Effector memory CD4-positive, alpha-beta T cell (primary cell): ENCODE results near the gene TEDC1.

Experiments used
- DNase-seq, 3 donors: peaks; one replicate each; pipeline ENCODE4 v3.0.0-alpha.2; 2020
- H3K27ac ChIP-seq: 2 replicates; pipeline ENCODE4 v1.7.0; 2013; ENCODE audit warnings: mild to moderate bottlenecking, low read length, moderate library complexity; ENCODE audit not compliant: insufficient read depth, poor library complexity, severe bottlenecking
- H3K27me3 ChIP-seq: replicated peaks from 2 replicates; pipeline ENCODE4 v1.7.0; 2013; ENCODE audit warnings: mild to moderate bottlenecking, low read length; ENCODE audit not compliant: insufficient read depth, control insufficient read depth, poor library complexity, severe bottlenecking
- H3K36me3 ChIP-seq: 2 replicates; pipeline ENCODE4 v1.7.0; 2013; ENCODE audit warnings: mild to moderate bottlenecking, low read length, moderate library complexity; ENCODE audit not compliant: control insufficient read depth, insufficient read depth
- H3K4me1 ChIP-seq: 2 replicates; pipeline ENCODE4 v1.7.0; 2013; ENCODE audit warnings: low read length, mild to moderate bottlenecking; ENCODE audit not compliant: control insufficient read depth, insufficient read depth, poor library complexity, severe bottlenecking
- H3K4me3 ChIP-seq: 2 replicates; pipeline ENCODE4 v1.7.0; 2013; ENCODE audit warnings: low read length, low read depth, mild to moderate bottlenecking; ENCODE audit not compliant: insufficient read depth, poor library complexity, severe bottlenecking
- H3K9me3 ChIP-seq: 2 replicates; pipeline ENCODE4 v1.7.0; 2013; ENCODE audit warnings: mild to moderate bottlenecking, low read length, moderate library complexity; ENCODE audit not compliant: control insufficient read depth

The TEDC1 gene

DNA sequence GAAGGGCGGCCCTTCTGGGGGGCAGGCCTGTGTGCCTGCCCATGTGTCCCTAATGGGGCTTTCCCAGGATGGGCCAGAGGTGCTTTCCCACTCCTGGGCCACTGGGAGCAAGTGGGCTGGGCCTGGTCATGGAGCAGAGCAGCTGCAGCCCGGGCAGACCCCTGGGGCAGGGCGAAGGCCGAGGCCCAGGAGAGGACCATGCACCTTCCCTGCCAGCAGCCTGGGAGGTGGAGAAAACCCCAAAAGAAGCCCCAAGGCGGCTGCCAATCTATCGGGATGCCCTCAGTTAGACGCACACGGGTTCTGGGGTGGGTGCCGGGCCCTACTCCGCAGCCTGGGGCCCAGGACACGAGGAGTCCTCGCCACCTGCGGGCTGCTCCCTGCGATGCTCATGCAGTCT lies 32.5 kb upstream of the TEDC1 start:
- no peak for DNase-seq

DNA sequence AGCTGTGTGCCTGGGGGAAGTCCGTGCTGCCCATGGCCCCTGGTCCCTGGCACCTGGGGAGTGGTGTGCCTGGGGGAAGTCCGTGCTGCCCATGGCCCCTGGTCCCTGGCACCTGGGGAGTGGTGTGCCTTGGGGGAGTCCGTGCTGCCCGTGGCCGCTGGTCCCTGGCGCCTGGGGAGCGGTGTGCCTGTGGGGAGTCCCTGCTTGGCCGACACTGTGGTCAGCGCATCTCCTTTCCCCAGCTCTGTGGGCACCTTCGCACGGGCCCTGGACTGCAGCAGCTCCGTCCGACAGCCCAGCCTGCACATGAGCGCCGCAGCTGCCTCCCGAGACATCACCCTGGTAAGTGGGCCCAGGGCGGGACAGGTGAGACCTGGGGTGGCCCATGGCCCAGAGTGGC lies 30.9 kb upstream of the TEDC1 start:
- Histone ChIP-seq H3K27me3 (no peaks in the 10 kb centered on the region), H3K36me3 (peaks cover 38% of the 10 kb centered on the region)
- no peak for DNase-seq

More for the DNA sequence above, 32.5 kb upstream of the TEDC1 start:
- Histone ChIP-seq H3K27ac (no peak overlapping the region), H3K27me3 (no peaks in the 10 kb centered on the region), H3K36me3 (peaks cover 29% of the 10 kb centered on the region), H3K4me1 (no peaks in the 10 kb centered on the region), H3K4me3 (no peak overlapping the region), H3K9me3 (no peaks in the 10 kb centered on the region)

DNA sequence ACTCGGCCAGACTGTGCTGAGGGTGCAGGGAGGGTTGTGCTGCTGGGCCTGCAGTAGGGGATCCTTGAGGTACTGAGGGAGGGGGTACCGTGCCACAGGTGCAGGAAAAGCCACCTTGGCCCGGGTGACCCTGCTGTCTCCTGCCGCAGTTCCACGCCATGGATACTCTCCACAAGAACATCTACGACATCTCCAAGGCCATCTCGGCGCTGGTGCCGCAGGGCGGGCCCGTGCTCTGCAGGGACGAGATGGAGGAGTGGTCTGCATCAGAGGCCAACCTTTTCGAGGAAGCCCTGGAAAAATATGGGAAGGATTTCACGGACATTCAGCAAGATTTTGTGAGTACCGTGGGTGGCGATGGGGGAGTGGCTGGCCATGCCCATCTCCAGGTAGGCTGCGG lies 30.4 kb upstream of the TEDC1 start:
- no peak overlapping the region for H3K4me3 ChIP-seq
- peaks cover 33% of the 10 kb centered on the region for H3K36me3 ChIP-seq
- no peaks in the 10 kb centered on the region for H3K27me3 ChIP-seq
- DNase-seq = no peak
- no peaks in the 10 kb centered on the region for H3K4me1 ChIP-seq
- no peak overlapping the region for H3K27ac ChIP-seq
- no peaks in the 10 kb centered on the region for H3K9me3 ChIP-seq

More for the DNA sequence above, 30.9 kb upstream of the TEDC1 start:
- Histone ChIP-seq H3K4me3 (no peak overlapping the region), H3K27ac (no peak overlapping the region), H3K9me3 (no peaks in the 10 kb centered on the region), H3K4me1 (no peaks in the 10 kb centered on the region)

DNA sequence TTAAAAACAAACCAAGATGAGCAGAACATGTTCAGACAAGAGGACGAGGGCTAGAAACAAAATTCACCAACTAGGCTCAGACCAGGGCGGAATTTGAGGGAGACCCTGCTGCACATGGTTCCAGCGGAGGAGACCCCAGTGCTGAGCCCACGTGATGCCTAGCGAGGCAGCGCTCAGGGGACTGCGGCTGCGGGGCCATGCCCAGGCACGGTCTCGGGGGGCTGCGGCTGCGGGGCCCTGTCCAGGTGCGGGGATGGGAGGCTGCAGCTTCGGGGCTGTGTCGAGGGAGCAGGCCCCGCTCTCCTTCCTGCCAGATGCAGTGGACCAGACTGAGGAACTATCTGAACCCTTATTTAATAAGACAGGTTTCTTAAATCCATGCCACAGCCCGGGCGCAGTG lies 29.1 kb upstream of the TEDC1 start:
- H3K9me3 ChIP-seq = no peaks in the 10 kb centered on the region
- no peaks in the 10 kb centered on the region for H3K27me3 ChIP-seq
- H3K4me1 ChIP-seq = no peaks in the 10 kb centered on the region
- no peak overlapping the region for H3K4me3 ChIP-seq
- H3K36me3 ChIP-seq = peaks cover 36% of the 10 kb centered on the region
- no peak overlapping the region for H3K27ac ChIP-seq
- DNase-seq = no peak

DNA sequence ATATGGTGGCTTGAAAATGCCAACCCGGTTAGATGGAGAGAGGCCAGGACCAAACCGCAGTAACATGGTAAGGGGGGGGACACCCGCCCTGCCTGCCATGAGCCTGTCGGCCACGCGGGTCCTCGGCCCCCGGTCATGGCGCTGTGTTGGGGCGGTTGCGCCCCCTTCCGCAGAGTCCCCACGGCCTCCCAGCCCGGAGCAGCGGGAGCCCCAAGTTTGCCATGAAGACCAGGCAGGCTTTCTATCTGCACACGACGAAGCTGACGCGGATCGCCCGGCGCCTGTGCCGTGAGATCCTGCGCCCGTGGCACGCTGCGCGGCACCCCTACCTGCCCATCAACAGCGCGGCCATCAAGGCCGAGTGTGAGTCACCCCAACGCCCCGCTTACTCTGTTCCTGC lies 26.5 kb upstream of the TEDC1 start:
- Histone ChIP-seq H3K4me1 (no peaks in the 10 kb centered on the region), H3K9me3 (no peaks in the 10 kb centered on the region), H3K27me3 (no peaks in the 10 kb centered on the region), H3K36me3 (peaks cover 43% of the 10 kb centered on the region), H3K27ac (no peak overlapping the region), H3K4me3 (no peak overlapping the region)
- DNase-seq = no peak

DNA sequence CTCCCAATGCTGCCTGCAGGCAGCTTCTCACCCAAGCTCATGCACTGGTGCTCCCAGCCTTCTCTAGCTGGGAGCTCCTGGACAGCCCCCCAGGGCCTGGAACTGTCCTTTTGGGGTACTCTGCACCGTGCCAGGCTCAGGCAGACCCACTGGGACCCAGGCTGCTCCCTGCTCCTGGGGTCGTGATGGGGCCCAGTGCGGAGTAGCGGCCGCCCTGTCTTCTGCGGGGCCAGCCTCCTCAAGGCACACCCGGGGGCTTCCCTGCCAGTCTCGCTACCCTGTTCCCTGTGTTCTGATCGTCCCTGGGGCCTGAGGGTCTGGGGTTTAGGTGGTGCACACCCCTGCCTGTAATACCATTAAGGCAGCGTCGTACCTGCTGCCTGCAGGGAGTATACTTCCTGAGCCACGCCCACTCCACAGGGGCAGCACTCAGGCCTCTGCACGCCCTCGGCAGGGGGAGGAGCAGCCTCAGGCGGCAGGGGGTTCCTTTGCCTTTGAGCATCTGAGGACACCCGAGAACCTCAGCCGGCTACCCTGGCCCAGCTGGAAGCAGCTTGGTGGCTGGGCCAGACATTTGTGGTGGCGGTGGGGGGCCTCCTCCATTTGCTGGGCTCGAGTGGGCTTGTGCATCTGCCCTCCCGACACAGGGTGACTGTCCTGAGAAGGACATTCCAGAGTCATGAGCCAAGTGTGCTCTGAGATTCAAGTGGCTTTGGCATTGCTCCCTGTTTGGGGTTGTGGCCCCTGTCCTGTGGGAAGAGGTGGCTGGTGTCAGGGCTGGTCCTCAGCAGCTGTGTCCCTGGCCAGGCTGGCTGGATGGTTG lies 25.6 kb upstream of the TEDC1 start:
- H3K36me3 ChIP-seq = peaks cover 47% of the 10 kb centered on the region
- no peak for DNase-seq

DNA sequence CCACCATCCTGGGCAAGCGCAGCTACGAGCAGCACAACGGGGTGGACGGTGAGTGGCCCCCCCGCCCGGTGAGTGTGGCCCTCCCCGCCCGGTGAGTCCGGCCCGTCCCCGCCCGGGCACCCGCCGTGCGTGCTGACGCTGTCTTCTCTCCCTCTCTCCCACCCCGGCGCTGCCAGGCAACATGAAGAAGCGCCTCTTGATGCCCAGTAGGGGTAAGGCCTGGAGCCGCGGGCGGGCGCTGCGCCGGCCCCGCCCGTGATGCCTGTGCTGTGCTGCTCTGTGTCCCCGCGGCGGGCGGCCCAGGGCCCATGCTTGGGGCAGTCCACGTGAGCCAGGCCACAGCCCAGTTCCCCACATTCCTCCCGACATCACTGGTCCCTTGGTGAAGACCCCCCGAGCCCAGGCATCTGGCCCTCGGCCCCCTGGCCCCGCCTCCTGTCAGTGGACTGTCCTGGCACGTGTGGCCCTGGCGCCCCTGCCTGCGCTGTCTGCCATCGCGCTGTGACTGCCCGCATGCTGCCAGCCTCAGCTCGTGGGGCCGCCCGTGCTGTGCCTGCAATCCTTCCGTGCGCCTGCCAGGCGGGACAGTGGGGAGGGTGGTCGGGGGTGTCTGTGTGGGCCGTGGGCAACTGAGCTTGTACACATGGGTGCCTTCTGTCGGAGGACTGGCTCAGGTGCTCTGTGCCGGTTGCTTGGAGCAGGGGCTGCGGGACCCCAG lies 24.4 kb upstream of the TEDC1 start:
- no peak for DNase-seq
- H3K9me3 ChIP-seq = no peaks in the 10 kb centered on the region
- H3K27ac ChIP-seq = no peak overlapping the region
- H3K36me3 ChIP-seq = peaks cover 36% of the 10 kb centered on the region
- no peaks in the 10 kb centered on the region for H3K27me3 ChIP-seq
- no peak overlapping the region for H3K4me3 ChIP-seq
- no peaks in the 10 kb centered on the region for H3K4me1 ChIP-seq

More for the DNA sequence above, 25.6 kb upstream of the TEDC1 start:
- Histone ChIP-seq H3K9me3 (no peaks in the 10 kb centered on the region), H3K4me3 (no peak overlapping the region), H3K27ac (no peak overlapping the region), H3K27me3 (no peaks in the 10 kb centered on the region), H3K4me1 (no peaks in the 10 kb centered on the region)

DNA sequence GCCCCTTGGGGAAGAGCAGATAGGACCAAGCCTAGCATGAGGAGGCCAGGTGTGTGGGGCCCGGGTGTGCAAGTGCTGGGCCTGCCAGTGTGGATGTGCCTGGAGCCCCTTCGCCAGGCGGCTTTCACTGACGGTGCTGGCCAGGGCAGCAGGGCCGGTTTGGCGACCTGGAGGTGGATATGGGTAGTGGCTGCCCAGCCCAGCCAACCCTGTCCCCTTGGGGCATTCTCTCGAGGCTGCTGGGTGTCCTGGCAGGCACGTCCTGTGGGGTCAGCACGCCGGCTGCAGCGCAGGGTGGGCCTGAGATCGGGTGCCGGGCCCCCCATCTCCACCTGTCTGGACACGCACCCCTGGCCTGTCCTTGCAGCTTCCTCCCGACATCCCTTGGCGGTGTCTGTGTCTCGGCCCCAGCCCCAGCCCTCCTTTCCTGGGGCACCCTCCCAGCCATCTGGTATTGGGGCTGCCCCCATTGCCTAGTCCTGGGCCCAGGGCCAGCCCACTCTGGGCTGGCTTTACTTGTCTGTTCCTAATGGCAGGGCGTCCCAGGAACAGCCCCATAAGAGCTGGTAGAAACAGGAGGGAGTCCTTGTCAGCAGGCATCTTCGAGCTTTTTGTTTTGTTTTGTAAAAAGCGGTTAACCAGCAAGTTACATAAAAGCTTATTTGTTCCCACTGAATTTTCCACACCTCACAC lies 23.7 kb upstream of the TEDC1 start:
- no peaks in the 10 kb centered on the region for H3K4me1 ChIP-seq
- no peaks in the 10 kb centered on the region for H3K9me3 ChIP-seq
- no peak overlapping the region for H3K4me3 ChIP-seq
- H3K27ac ChIP-seq = no peak overlapping the region
- H3K36me3 ChIP-seq = peaks cover 36% of the 10 kb centered on the region
- no peaks in the 10 kb centered on the region for H3K27me3 ChIP-seq
- DNase-seq = no peak

DNA sequence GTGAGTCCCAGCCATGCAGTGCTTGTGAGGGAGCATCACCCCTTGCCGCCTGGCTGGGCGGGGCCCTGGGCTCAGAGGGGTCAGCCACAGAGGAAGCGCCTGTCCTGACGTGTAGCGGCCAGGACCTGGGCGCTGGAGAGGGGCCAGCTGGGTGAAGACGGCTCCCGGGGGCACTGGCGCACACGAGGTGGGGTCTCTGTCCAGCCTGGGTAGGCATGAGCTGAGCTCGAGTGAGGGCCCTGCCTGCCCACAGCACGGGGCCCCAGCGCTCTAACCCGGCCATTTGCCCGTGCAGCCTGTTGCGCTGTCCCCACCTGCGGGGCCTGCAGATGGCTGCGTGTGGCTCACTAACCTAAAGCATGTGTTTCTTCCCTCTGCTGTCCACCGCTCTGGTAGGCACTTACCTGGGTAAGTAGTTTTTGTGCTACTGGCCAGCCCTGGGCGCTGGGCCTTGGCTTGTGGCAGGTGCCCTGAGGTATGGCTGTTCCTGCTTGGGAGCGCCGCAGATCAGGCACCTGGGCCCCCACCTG lies 23.0 kb upstream of the TEDC1 start:
- Histone ChIP-seq H3K27me3 (no peaks in the 10 kb centered on the region), H3K36me3 (peaks cover 35% of the 10 kb centered on the region), H3K4me1 (no peaks in the 10 kb centered on the region), H3K4me3 (no peak overlapping the region), H3K9me3 (no peaks in the 10 kb centered on the region), H3K27ac (no peak overlapping the region)
- DNase-seq = no peak
